Spleen (tissue), 7 donors: ENCODE measurements around the gene GARNL3.

Experiments used
- CTCF ChIP-seq, 11 experiments: fragments of 200-600 bp in 7 of 11; fragments of 450-650 bp in 4 of 11; sonication (generic) in 4 of 11; IDR thresholded peaks in 8 of 11; conservative IDR thresholded peaks in 3 of 11; 1 replicate in 7 of 11; 2 replicates in 4 of 11; pipeline versions ENCODE4 v1.4.0 to v1.8.0; 2016 to 2021; ENCODE audit warnings: antibody characterized with exemption in 11 of 11, inconsistent platforms in 4 of 11, mild to moderate bottlenecking in 1 of 11
- POLR2AphosphoS5 ChIP-seq, 3 donors: sonication (generic); formaldehyde crosslinking; IDR thresholded peaks; one replicate each; pipeline ENCODE4 v1.5.1; 2017; ENCODE audit warnings: antibody characterized with exemption in 3 of 3
- donor health status: DM: no; HTN: no; CAD: no; lungs with moderate emphysema.
- donor health status: DM: no; HTN: no; CAD: no.
- donor health status: DM: no; HTN: no; CAD: no.

- no peak for TF ChIP-seq CTCF (IDR thresholded peaks at IDR 0.05 in 8 of 11, conservative IDR thresholded peaks at IDR 0.05 in 3 of 11)
- no peak for TF ChIP-seq POLR2AphosphoS5 (IDR thresholded peaks at IDR 0.05)
These were observed 31.6 kb upstream of the GARNL3 start for GRCh38 chr9:127232833-127233549.
